K562 (cell line): ENCODE results near the gene COL23A1. TPM values are rescaled to one million over a fixed set of nuclear protein-coding genes. Genes with fewer than 3 reads are reported as not detected.

Experiments used
- ATAC-seq: fragments of 200-7000 bp; cut with Tn5 transposase; 3 replicates; pipeline ENCODE4 v1.9.1; 2020; ENCODE audit warnings: moderate library complexity
- BruUV-seq: library from RNA; stranded (reverse); fragments of 400-500 nt; replicated peaks from 2 replicates; lab custom pipeline; 2021; lab: Mats Ljungman, UMichigan
- CTCF ChIA-PET: fragments of 300-600 bp; formaldehyde crosslinking; extraction: SDS; loops from one replicate; lab custom pipeline; 2021; ENCODE audit warnings: low intra/inter-chr PET ratio; lab: Yijun Ruan, JAX
- POLR2A ChIA-PET: fragments of 300-600, 350-650 bp; sonication (Branson Sonifier 250); formaldehyde crosslinking; extraction: SDS; loops from one replicate; lab custom pipeline; 2021; ENCODE audit warnings: antibody characterized with exemption, inconsistent platforms; lab: Yijun Ruan, JAX
- DNase-seq, 4 experiments: peaks; one replicate each; pipeline versions ENCODE4 v3.0.0 to v3.0.0-alpha.2; 2011 to 2018; ENCODE audit warnings: low spot score in 3 of 4, mixed read lengths in 3 of 4; ENCODE audit errors: extremely low read depth in 1 of 4
- FAIRE-seq: peaks from 2 replicates; lab custom pipeline; 2011; peaks lifted over from hg19 to GRCh38; lab: Jason Lieb, UNC
- H2AFZ ChIP-seq: 2 replicates; pipeline ENCODE4 v1.6.0; 2011; ENCODE audit warnings: low read depth, low read length, control low read depth, inconsistent platforms
- H3K27ac ChIP-seq: fragments of 200-600 bp; 3 replicates; pipeline ENCODE4 v1.8.0; 2011; ENCODE audit warnings: low read depth, mild to moderate bottlenecking, control low read depth, inconsistent platforms, low read length, moderate library complexity, mixed read lengths; ENCODE audit errors: extremely low read depth
- H3K27me3 ChIP-seq, 2 experiments: fragments of 300-600 bp in 1 of 2; 2 replicates in 1 of 2; 3 replicates in 1 of 2; pipeline versions ENCODE4 v1.6.0 to v1.8.0; 2011; ENCODE audit warnings: inconsistent platforms in 2 of 2, low read length in 2 of 2, mild to moderate bottlenecking in 1 of 2, mixed read lengths in 1 of 2, moderate library complexity in 1 of 2; ENCODE audit not compliant: control insufficient read depth in 2 of 2, insufficient read depth in 2 of 2
- H3K36me3 ChIP-seq: fragments of 300-600 bp; 3 replicates; pipeline ENCODE4 v1.8.0; 2011; ENCODE audit warnings: mild to moderate bottlenecking, low read length, inconsistent platforms; ENCODE audit not compliant: control insufficient read depth, insufficient read depth
- H3K4me1 ChIP-seq, 2 experiments: fragments of 200-600 bp in 1 of 2; replicated peaks in 1 of 2; 2 replicates in 1 of 2; 3 replicates in 1 of 2; pipeline versions ENCODE4 v1.5.1 to v1.8.0; 2011; ENCODE audit warnings: inconsistent platforms in 2 of 2, low read length in 2 of 2, mild to moderate bottlenecking in 1 of 2, mixed read lengths in 1 of 2, moderate library complexity in 1 of 2; ENCODE audit not compliant: control insufficient read depth in 2 of 2, insufficient read depth in 2 of 2
- H3K4me2 ChIP-seq: 2 replicates; pipeline ENCODE4 v1.6.1; 2011; ENCODE audit warnings: low read length, control low read depth, inconsistent platforms, mixed read lengths; ENCODE audit not compliant: insufficient read depth
- H3K4me3 ChIP-seq: fragments of 200-600 bp; sonication (generic), shearing (Covaris generic); 2 replicates; pipeline ENCODE4 v1.5.1; 2016; ENCODE audit warnings: control low read depth, inconsistent platforms
- H3K79me2 ChIP-seq: fragments of 200-600 bp; 3 replicates; pipeline ENCODE4 v1.8.0; 2011; ENCODE audit warnings: low read length, inconsistent platforms; ENCODE audit not compliant: control insufficient read depth, insufficient read depth
- H3K9ac ChIP-seq, 2 experiments: 2 replicates each; pipeline versions ENCODE4 v1.6.0 to v1.6.1; 2011; ENCODE audit warnings: low read depth in 2 of 2, low read length in 2 of 2, control low read depth in 1 of 2, inconsistent platforms in 1 of 2, mild to moderate bottlenecking in 1 of 2, mixed read lengths in 1 of 2; ENCODE audit not compliant: insufficient read depth in 1 of 2
- H3K9me1 ChIP-seq: one replicate; pipeline ENCODE4 v1.6.0; 2011; ENCODE audit warnings: inconsistent platforms, mild to moderate bottlenecking, low read length, moderate library complexity; ENCODE audit not compliant: control insufficient read depth, insufficient read depth
- H3K9me3 ChIP-seq: replicated peaks from 2 replicates; pipeline ENCODE4 v1.5.1; 2011; ENCODE audit warnings: low read depth, low read length, inconsistent platforms; ENCODE audit not compliant: control insufficient read depth, insufficient read depth
- H4K20me1 ChIP-seq: replicated peaks from 2 replicates; pipeline ENCODE4 v1.6.1; 2011; ENCODE audit warnings: low read length, inconsistent platforms, mixed read lengths; ENCODE audit not compliant: control insufficient read depth, insufficient read depth
- BDP1 ChIP-seq: IDR thresholded peaks from 3 replicates; pipeline ENCODE4 v1.6.1; 2011; ENCODE audit not compliant: insufficient read length, insufficient read depth
- CREB5 ChIP-seq: fragments of 250-450 bp; sonication (Bioruptor Pico); IDR thresholded peaks from 2 replicates; pipeline ENCODE4 v1.5.0; 2020; ENCODE audit warnings: mild to moderate bottlenecking
- EZH2 ChIP-seq: IDR thresholded peaks from 2 replicates; pipeline ENCODE4 v1.6.1; 2012; ENCODE audit warnings: low read depth, mild to moderate bottlenecking, inconsistent platforms, low read length, borderline replicate concordance
- HCFC1 ChIP-seq: IDR thresholded peaks from 2 replicates; pipeline ENCODE4 v1.6.1; 2012; ENCODE audit warnings: low read depth, low read length, improper control_type of control experiment
- HMBOX1 ChIP-seq: sonication (generic); IDR thresholded peaks from 2 replicates; pipeline ENCODE4 v1.6.1; 2016
- KAT8 ChIP-seq: fragments of 450-650 bp; IDR thresholded peaks from 2 replicates; pipeline ENCODE4 v1.6.1; 2016; ENCODE audit warnings: low read depth, mild to moderate bottlenecking
- MEF2D ChIP-seq: conservative IDR thresholded peaks from 2 replicates; pipeline ENCODE4 v1.6.1; 2016; ENCODE audit warnings: low read depth, missing genetic modification characterization, missing compliant biosample characterization
- MXD1 ChIP-seq: fragments of 250-450 bp; sonication (Bioruptor Pico); IDR thresholded peaks from 2 replicates; pipeline ENCODE4 v1.8.0; 2021; ENCODE audit warnings: borderline replicate concordance, mild to moderate bottlenecking, moderate library complexity; ENCODE audit not compliant: poor library complexity, severe bottlenecking
- SNIP1 ChIP-seq: fragments of 450-650 bp; IDR thresholded peaks from 2 replicates; pipeline ENCODE4 v1.7.1; 2017; ENCODE audit warnings: low read depth, mild to moderate bottlenecking
- STAG1 ChIP-seq: sonication (generic); formaldehyde crosslinking; IDR thresholded peaks from 2 replicates; pipeline ENCODE4 v1.5.0; 2020; ENCODE audit warnings: missing genetic modification reagents, borderline replicate concordance
- ZBTB9 ChIP-seq: fragments of 450-650 bp; formaldehyde crosslinking; IDR thresholded peaks from 2 replicates; pipeline ENCODE4 v1.4.0; 2020; ENCODE audit warnings: mild to moderate bottlenecking, moderate library complexity
- ZNF124 ChIP-seq: sonication (generic); formaldehyde crosslinking; IDR thresholded peaks from 2 replicates; pipeline ENCODE4 v1.8.1; 2022; ENCODE audit warnings: missing genetic modification reagents
- ZNF217 ChIP-seq: sonication (generic); formaldehyde crosslinking; IDR thresholded peaks from 2 replicates; pipeline ENCODE4 v1.8.0; 2022; ENCODE audit warnings: mild to moderate bottlenecking, missing genetic modification reagents
- ZNF263 ChIP-seq: sonication (generic); formaldehyde crosslinking; IDR thresholded peaks from 2 replicates; pipeline ENCODE4 v1.8.0; 2022; ENCODE audit warnings: mild to moderate bottlenecking, missing genetic modification reagents, borderline replicate concordance
- ZNF507 ChIP-seq: conservative IDR thresholded peaks from 2 replicates; pipeline ENCODE4 v1.6.1; 2017; ENCODE audit warnings: missing genetic modification characterization, missing compliant biosample characterization
- ZNF551 ChIP-seq: fragments of 250-450 bp; sonication (Bioruptor Pico); IDR thresholded peaks from 2 replicates; pipeline ENCODE4 v1.5.0; 2021; ENCODE audit warnings: mild to moderate bottlenecking, moderate library complexity
- WGBS: fragments of 100-300 bp; shearing (Covaris generic); methylation state at CpG from one replicate; pipeline ENCODE4 v1.1.6; 2016; ENCODE audit warnings: low coverage, mixed read lengths; ENCODE audit not compliant: insufficient coverage; ENCODE audit errors: missing lambda C conversion rate; 5-methylcytosine and 5-hydroxymethylcytosine counted together
- in situ Hi-C: fragments of 300-500 bp; cut with MboI; formaldehyde crosslinking; loops from 4 replicates; pipeline ENCODE4 v1.15.0; 2018; ENCODE audit warnings: inconsistent platforms, mixed read lengths
- intact Hi-C: fragments of 100-400 bp; cut with micrococcal nuclease; formaldehyde crosslinking; loops from 2 replicates; pipeline ENCODE4 v1.14.2; 2022
- polyA plus RNA-seq, 8 experiments: library from polyadenylated mRNA; depleted of rRNA in 4 of 8; stranded (reverse) in 5 of 8; unstranded in 3 of 8; fragments of >200 nt; fragmentation: Nextera tagmentation in 2 of 8; fragmentation: Illumina TruSeq in 1 of 8; extraction: Ambion mirVana in 2 of 8; extraction: Trizol in 1 of 8; gene quantifications; 2 replicates each; pipeline versions ENCODE4 v1.2.1 to v1.2.3, GENCODE V29; 2011 to 2014; ENCODE audit warnings: inconsistent platforms in 1 of 8, missing spikeins in 1 of 8
- total RNA-seq, 7 experiments: library from RNA; depleted of rRNA in 6 of 7; stranded (reverse); fragments of >200 nt in 6 of 7; fragmentation: Illumina TruSeq in 2 of 7; extraction: Trizol in 2 of 7; gene quantifications; 2 replicates each; pipeline versions ENCODE4 v1.2.1 to v1.2.3, GENCODE V29; 2011 to 2021; ENCODE audit warnings: low replicate concordance in 1 of 7

The COL23A1 gene
- total and polyA plus RNA-seq, 9 of the 15 experiments (the other 6 are each of a cell fraction or from before 2014, with no cell fraction given): 0.09 TPM; not detected in 8

GRCh38 chr5:178285399-178286225, 304.6 kb downstream of the COL23A1 start:
- Histone ChIP-seq H4K20me1 (no peaks in the 10 kb centered on the region), H3K79me2 (no peaks in the 10 kb centered on the region), H3K4me2 (no peak overlapping the region), H2AFZ (no peak overlapping the region), H3K9me1 (no peaks in the 10 kb centered on the region), H3K4me1 (peaks cover 0 to 3% of the 10 kb centered on the region in 2 experiments; a peak in 2 of 5 replicates), H3K36me3 (no peaks in the 10 kb centered on the region), H3K9ac (no peak overlapping the region; a peak in 1 of 4 replicates), H3K9me3 (no peaks in the 10 kb centered on the region), H3K27ac (no peak overlapping the region), H3K4me3 (no peak overlapping the region), H3K27me3 (peaks cover 18 to 65% of the 10 kb centered on the region in 2 experiments; a peak in 3 of 5 replicates)
- ChIA-PET POLR2A (interaction anchor here (0.6 to 0.8 kb wide), 2 partner anchors 21 to 80 kb away, joined by 3 to 6 read pairs; no protein-coding TSS in a partner anchor), CTCF (interaction anchor here (0.8 kb wide), 1 partner anchor 304 kb away, joined by 3 read pairs; the partner anchor contains the start of gene COL23A1)
- DNase-seq: no peak
- intact Hi-C loops: no loop called here
- ATAC-seq: no peak
- in situ Hi-C loops: loop anchor here (25.0 kb wide), 1 partner anchor 552 kb away; no protein-coding TSS in a partner anchor
- FAIRE-seq: no peak
- BruUV-seq: no TSS peak
- 9% methylated on average over 17 of the region's 19 CpGs for WGBS
- no peak for TF ChIP-seq ZBTB9 (CRISPR knock-in tag)
- TF ChIP-seq ZNF263 (CRISPR knock-in tag): no peak
- TF ChIP-seq EZH2: no peak
- no peak for TF ChIP-seq ZNF124 (CRISPR knock-in tag)
- no peak for TF ChIP-seq MXD1 (CRISPR knock-in tag)
- no peak for TF ChIP-seq MEF2D
- no peak for TF ChIP-seq STAG1 (CRISPR knock-in tag)
- TF ChIP-seq HMBOX1: no peak
- TF ChIP-seq KAT8: no peak
- no peak for TF ChIP-seq BDP1
- TF ChIP-seq ZNF551 (CRISPR knock-in tag): no peak
- TF ChIP-seq ZNF507: no peak
- no peak for TF ChIP-seq SNIP1
- TF ChIP-seq ZNF217: no peak
- TF ChIP-seq HCFC1: no peak
- no peak for TF ChIP-seq CREB5 (CRISPR knock-in tag)
